MCF 10A (cell line): Measurements from ENCODE around the gene YBX1. TPM values are rescaled to one million over a fixed set of nuclear protein-coding genes. Genes with fewer than 3 reads are reported as not detected.

Experiments used
- Bru-seq: library from RNA; stranded (reverse); fragments of 400-500 nt; gene quantifications from one replicate; lab custom pipeline; 2021; lab: Mats Ljungman, UMichigan
- BruChase-seq, 2 experiments: library from RNA; stranded (reverse); fragments of 400-500 nt; gene quantifications; one replicate each; lab custom pipeline; 2021; lab: Mats Ljungman, UMichigan
- BruUV-seq: library from RNA; stranded (reverse); fragments of 400-500 nt; replicated peaks from 2 replicates; lab custom pipeline; 2021; lab: Mats Ljungman, UMichigan
- CTCF ChIA-PET: fragments of 300-600 bp; sonication (Branson Sonifier 250); formaldehyde crosslinking; extraction: SDS; loops from one replicate; lab custom pipeline; 2021; ENCODE audit warnings: antibody characterized with exemption, inconsistent platforms; lab: Yijun Ruan, JAX
- POLR2A ChIA-PET: fragments of 300-600, 350-650 bp; sonication (Branson Sonifier 250); formaldehyde crosslinking; extraction: SDS; loops from one replicate; lab custom pipeline; 2020; ENCODE audit warnings: antibody characterized with exemption, inconsistent platforms; lab: Yijun Ruan, JAX
- DNase-seq: peaks from one replicate; pipeline ENCODE4 v3.0.0-alpha.2; 2018; ENCODE audit not compliant: unreplicated experiment
- H3K27ac Mint-ChIP-seq: one replicate; pipeline ENCODE4 v1.8.0; 2022; ENCODE audit warnings: mild to moderate bottlenecking, low read depth, mixed read lengths; ENCODE audit not compliant: unreplicated experiment
- H3K27me3 Mint-ChIP-seq: one replicate; pipeline ENCODE4 v1.8.0; 2022; ENCODE audit warnings: mixed read lengths; ENCODE audit not compliant: insufficient read depth, unreplicated experiment
- H3K36me3 Mint-ChIP-seq: one replicate; pipeline ENCODE4 v1.8.0; 2022; ENCODE audit warnings: mild to moderate bottlenecking, moderate library complexity, mixed read lengths; ENCODE audit not compliant: insufficient read depth, unreplicated experiment
- H3K4me1 Mint-ChIP-seq: one replicate; pipeline ENCODE4 v1.8.0; 2022; ENCODE audit warnings: mixed read lengths; ENCODE audit not compliant: insufficient read depth, unreplicated experiment
- H3K4me3 Mint-ChIP-seq: one replicate; pipeline ENCODE4 v1.8.0; 2022; ENCODE audit warnings: mild to moderate bottlenecking, moderate library complexity, mixed read lengths; ENCODE audit not compliant: unreplicated experiment
- H3K9me3 Mint-ChIP-seq: one replicate; pipeline ENCODE4 v1.8.0; 2022; ENCODE audit warnings: mixed read lengths; ENCODE audit not compliant: unreplicated experiment
- CTCF ChIP-seq: fragments of 200-600 bp; IDR thresholded peaks from one replicate; pipeline ENCODE4 v1.8.0; 2022; ENCODE audit warnings: antibody characterized with exemption, mild to moderate bottlenecking; ENCODE audit not compliant: unreplicated experiment
- intact Hi-C: fragments of 100-400 bp; cut with micrococcal nuclease; formaldehyde crosslinking; loops from 2 replicates; pipeline ENCODE4 v1.14.1; 2022
- long read RNA-seq: library from polyadenylated mRNA; stranded (forward); transcript quantifications from one replicate; pipeline ENCODE4 v2.0.0, GENCODE V29; 2022
- total RNA-seq: library from RNA; stranded (reverse); gene quantifications from 2 replicates; pipeline ENCODE4 v1.2.3, GENCODE V29; 2022

Gene YBX1
- total RNA-seq: 1,134 and 1,200 TPM in 2 replicates
- Bru-seq, nascent RNA: percentile 99 among the genes with signal in this experiment
- percentile 98 among the genes with signal in this experiment for BruChase-seq, experiment 1, labeled RNA remaining after a 6-hour chase
- percentile 97 among the genes with signal in this experiment for BruChase-seq, experiment 2, labeled RNA remaining after a 2-hour chase
- long read RNA-seq, transcript YBX1-201 (8 exons, 1,514 nt): major isoform, 1,171 of 1,244 reads
- long read RNA-seq, transcript YBX1-203 (7 exons, 1,524 nt): minor isoform, 9 of 1,244 reads
- long read RNA-seq, partial matches to known transcripts: 56 of 1,244 reads
- long read RNA-seq, other reads (novel, unspliced or antisense): 8 of 1,244 reads

GRCh38 chr1:42681741-42682483 lies at the start of gene YBX1:
YBX1 (plus strand) TSS chr1:42682418; CDS start chr1:42682566, 148 bp downstream.
- ChIA-PET CTCF (interaction anchor here (0.6 to 1.9 kb wide), 3 partner anchors 9 to 1949 kb away, joined by 3 to 7 read pairs (median 3); no protein-coding TSS in a partner anchor), POLR2A (interaction anchor here (0.5 to 6.8 kb wide), 45 partner anchors 9 to 1793 kb away, joined by 3 to 104 read pairs (median 4); partner anchors contain the start of genes C1orf50, CLDN19, EDN2 and ERMAP)
- H3K9me3 Mint-ChIP-seq: no peaks in the 10 kb centered on the region
- peak within 1 kb of the TSS; percentile 89 for H3K4me3 Mint-ChIP-seq
- peaks cover 44% of the 10 kb centered on the region for H3K36me3 Mint-ChIP-seq
- no peaks in the 10 kb centered on the region for H3K27me3 Mint-ChIP-seq
- H3K4me1 Mint-ChIP-seq: peaks cover 36% of the 10 kb centered on the region
- no TSS peak for BruUV-seq
- DNase-seq: peak; percentile 99
- TF ChIP-seq CTCF: no peak
- H3K27ac Mint-ChIP-seq: peak within 1 kb of the TSS; percentile 98
- intact Hi-C loops: loop anchor here (1.0 to 10.0 kb wide), 3 partner anchors 23 to 1187 kb away; partner anchors contain the start of genes CCDC30 and PPIH

- H3K4me3 Mint-ChIP-seq: no peak overlapping the region
- H3K4me1 Mint-ChIP-seq: no peaks in the 10 kb centered on the region
- CTCF ChIA-PET: no interaction called here
- POLR2A ChIA-PET: interaction anchor here (0.7 to 1.0 kb wide), 2 partner anchors 18 to 154 kb away, joined by 3 read pairs; no protein-coding TSS in a partner anchor
- BruUV-seq: no TSS peak
- no peak for TF ChIP-seq CTCF
- no peak overlapping the region for H3K27ac Mint-ChIP-seq
- no peaks in the 10 kb centered on the region for H3K27me3 Mint-ChIP-seq
- intact Hi-C loops: no loop called here
- DNase-seq: no peak
- H3K36me3 Mint-ChIP-seq: no peaks in the 10 kb centered on the region
- H3K9me3 Mint-ChIP-seq: no peaks in the 10 kb centered on the region
Observed at GRCh38 chr1:42639116-42639515, 43.1 kb upstream of the YBX1 start.

GRCh38 chr1:42646056-42646455 lies 36.2 kb upstream of the YBX1 start:
- Mint-ChIP-seq H3K9me3 (peaks cover 16% of the 10 kb centered on the region), H3K4me1 (no peaks in the 10 kb centered on the region), H3K27ac (no peak overlapping the region), H3K27me3 (peaks cover 33% of the 10 kb centered on the region), H3K36me3 (no peaks in the 10 kb centered on the region), H3K4me3 (no peak overlapping the region)
- no TSS peak for BruUV-seq
- CTCF ChIA-PET: no interaction called here
- POLR2A ChIA-PET: interaction anchor here (0.7 kb wide), 1 partner anchor 936 kb away, joined by 3 read pairs; no protein-coding TSS in a partner anchor
- TF ChIP-seq CTCF: no peak
- DNase-seq: no peak
- intact Hi-C loops: no loop called here
